Body of pancreas (tissue), 4 donors: ENCODE data around the gene COPG2.

Experiments
- POLR2A ChIP-seq, 3 donors: fragments of 450-650 bp; IDR thresholded peaks; one replicate each; pipeline ENCODE4 v1.6.1; 2016; ENCODE audit warnings: antibody characterized with exemption in 3 of 3, mild to moderate bottlenecking in 2 of 3
- TF ChIP-seq, protein P1 (sequence below), 7 experiments: fragments of 450-650 bp in 4 of 7; fragments of 200-600 bp in 3 of 7; sonication (generic) in 3 of 7; IDR thresholded peaks; one replicate each; pipeline ENCODE4 v1.5.1; 2016 to 2019; ENCODE audit warnings: antibody characterized with exemption in 7 of 7

DNA sequence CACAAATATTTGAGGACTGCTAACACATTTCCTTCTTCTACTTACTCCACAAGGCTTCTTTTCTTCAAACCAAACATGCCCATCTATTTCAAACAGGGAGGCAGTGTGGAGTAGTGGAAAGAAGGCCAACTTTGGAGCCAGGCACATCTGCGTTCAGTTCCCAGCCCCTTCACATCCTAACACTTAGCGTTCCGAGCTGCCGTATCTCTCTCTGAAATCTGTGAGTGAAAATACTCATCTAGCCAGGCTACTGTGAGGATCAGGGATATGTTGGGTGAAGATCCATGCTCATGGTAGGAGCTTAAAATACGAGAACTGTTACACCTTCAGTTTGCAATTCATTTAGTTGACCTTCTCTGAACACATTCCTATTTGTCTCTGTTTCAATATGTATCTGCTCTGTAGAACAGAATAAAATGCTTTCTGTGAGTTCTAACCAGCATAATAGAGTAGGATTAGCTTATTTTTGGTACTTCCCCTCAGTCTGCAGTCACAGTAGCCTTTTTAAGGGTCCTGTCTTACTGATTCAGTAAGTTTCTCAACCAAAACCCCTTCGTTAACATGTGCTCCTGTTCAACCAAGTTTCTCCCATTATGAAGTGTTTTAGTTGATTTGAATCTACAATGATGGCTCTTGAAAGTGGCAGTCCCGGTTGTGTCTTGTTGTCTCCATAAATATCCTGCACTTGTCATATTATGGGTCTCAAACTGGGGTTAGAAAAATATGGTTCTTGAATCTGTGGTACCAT is 180.0 kb downstream of the COPG2 start:
- no peak for TF ChIP-seq POLR2A (IDR thresholded peaks at IDR 0.05)
- TF ChIP-seq, protein P1, sequence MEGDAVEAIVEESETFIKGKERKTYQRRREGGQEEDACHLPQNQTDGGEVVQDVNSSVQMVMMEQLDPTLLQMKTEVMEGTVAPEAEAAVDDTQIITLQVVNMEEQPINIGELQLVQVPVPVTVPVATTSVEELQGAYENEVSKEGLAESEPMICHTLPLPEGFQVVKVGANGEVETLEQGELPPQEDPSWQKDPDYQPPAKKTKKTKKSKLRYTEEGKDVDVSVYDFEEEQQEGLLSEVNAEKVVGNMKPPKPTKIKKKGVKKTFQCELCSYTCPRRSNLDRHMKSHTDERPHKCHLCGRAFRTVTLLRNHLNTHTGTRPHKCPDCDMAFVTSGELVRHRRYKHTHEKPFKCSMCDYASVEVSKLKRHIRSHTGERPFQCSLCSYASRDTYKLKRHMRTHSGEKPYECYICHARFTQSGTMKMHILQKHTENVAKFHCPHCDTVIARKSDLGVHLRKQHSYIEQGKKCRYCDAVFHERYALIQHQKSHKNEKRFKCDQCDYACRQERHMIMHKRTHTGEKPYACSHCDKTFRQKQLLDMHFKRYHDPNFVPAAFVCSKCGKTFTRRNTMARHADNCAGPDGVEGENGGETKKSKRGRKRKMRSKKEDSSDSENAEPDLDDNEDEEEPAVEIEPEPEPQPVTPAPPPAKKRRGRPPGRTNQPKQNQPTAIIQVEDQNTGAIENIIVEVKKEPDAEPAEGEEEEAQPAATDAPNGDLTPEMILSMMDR (IDR thresholded peaks at IDR 0.05), result no peak
